ENCODE measurements around the gene MTMR12.

MTMR12 gene

GRCh38 chr5:32277798-32278197 is 34.9 kb downstream of the MTMR12 start:
- Histone ChIP-seq H3K4me1 (ENCODE audit: control insufficient read depth in 1 of 2, insufficient read depth in 2 of 2, low read length in 2 of 2) (peaks cover 12 to 19% of the 10 kb centered on the region in 2 donors), H3K9me3 (ENCODE audit: control insufficient read depth in 1 of 2, low read length in 2 of 2) (no peaks in the 10 kb centered on the region), H3K27me3 (ENCODE audit: control insufficient read depth in 1 of 2, insufficient read depth in 2 of 2, low read length in 2 of 2) (no peaks in the 10 kb centered on the region), H3K9ac (ENCODE audit: low read depth in 1 of 2, low read length in 2 of 2) (no peak overlapping the region), H3K36me3 (ENCODE audit: control insufficient read depth in 1 of 2, insufficient read depth in 2 of 2, low read length in 2 of 2) (peaks cover 22 to 26% of the 10 kb centered on the region in 2 donors), H3K27ac (ENCODE audit: low read depth, low read length) (no peak overlapping the region), H3K4me3 (ENCODE audit: low read depth in 1 of 2, low read length in 2 of 2) (no peak overlapping the region)

GRCh38 chr5:32276173-32276853 is 36.4 kb downstream of the MTMR12 start:
- peaks cover 25 to 31% of the 10 kb centered on the region in 2 donors for H3K36me3 ChIP-seq (ENCODE audit: control insufficient read depth in 1 of 2, insufficient read depth in 2 of 2, low read length in 2 of 2)
- no peaks in the 10 kb centered on the region for H3K27me3 ChIP-seq (ENCODE audit: control insufficient read depth in 1 of 2, insufficient read depth in 2 of 2, low read length in 2 of 2)
- H3K9ac ChIP-seq (ENCODE audit: low read depth in 1 of 2, low read length in 2 of 2): no peak overlapping the region
- peaks cover 12 to 17% of the 10 kb centered on the region in 2 donors for H3K4me1 ChIP-seq (ENCODE audit: control insufficient read depth in 1 of 2, insufficient read depth in 2 of 2, low read length in 2 of 2)
- H3K9me3 ChIP-seq (ENCODE audit: control insufficient read depth in 1 of 2, low read length in 2 of 2): no peaks in the 10 kb centered on the region
- no peak overlapping the region for H3K27ac ChIP-seq (ENCODE audit: low read depth, low read length)
- no peak overlapping the region for H3K4me3 ChIP-seq (ENCODE audit: low read depth in 1 of 2, low read length in 2 of 2)

GRCh38 chr5:32275396-32275741 is 37.4 kb downstream of the MTMR12 start:
- no peak overlapping the region for H3K4me3 ChIP-seq (ENCODE audit: low read depth in 1 of 2, low read length in 2 of 2)
- H3K4me1 ChIP-seq (ENCODE audit: control insufficient read depth in 1 of 2, insufficient read depth in 2 of 2, low read length in 2 of 2): peaks cover 9% of the 10 kb centered on the region in 2 donors
- H3K9me3 ChIP-seq (ENCODE audit: control insufficient read depth in 1 of 2, low read length in 2 of 2): no peaks in the 10 kb centered on the region
- peaks cover 25 to 40% of the 10 kb centered on the region in 2 donors for H3K36me3 ChIP-seq (ENCODE audit: control insufficient read depth in 1 of 2, insufficient read depth in 2 of 2, low read length in 2 of 2)
- H3K9ac ChIP-seq (ENCODE audit: low read depth in 1 of 2, low read length in 2 of 2): no peak overlapping the region
- H3K27me3 ChIP-seq (ENCODE audit: control insufficient read depth in 1 of 2, insufficient read depth in 2 of 2, low read length in 2 of 2): no peaks in the 10 kb centered on the region
- H3K27ac ChIP-seq (ENCODE audit: low read depth, low read length): no peak overlapping the region

GRCh38 chr5:32274548-32275395 is 38.0 kb downstream of the MTMR12 start:
- Histone ChIP-seq H3K9me3 (ENCODE audit: control insufficient read depth in 1 of 2, low read length in 2 of 2) (no peaks in the 10 kb centered on the region), H3K27me3 (ENCODE audit: control insufficient read depth in 1 of 2, insufficient read depth in 2 of 2, low read length in 2 of 2) (no peaks in the 10 kb centered on the region), H3K4me3 (ENCODE audit: low read depth in 1 of 2, low read length in 2 of 2) (no peak overlapping the region), H3K4me1 (ENCODE audit: control insufficient read depth in 1 of 2, insufficient read depth in 2 of 2, low read length in 2 of 2) (peaks cover 9% of the 10 kb centered on the region in 2 donors), H3K27ac (ENCODE audit: low read depth, low read length) (no peak overlapping the region), H3K36me3 (ENCODE audit: control insufficient read depth in 1 of 2, insufficient read depth in 2 of 2, low read length in 2 of 2) (peaks cover 25 to 45% of the 10 kb centered on the region in 2 donors), H3K9ac (ENCODE audit: low read depth in 1 of 2, low read length in 2 of 2) (no peak overlapping the region)

GRCh38 chr5:32273821-32274220 is 38.9 kb downstream of the MTMR12 start:
- Histone ChIP-seq H3K4me1 (ENCODE audit: control insufficient read depth in 1 of 2, insufficient read depth in 2 of 2, low read length in 2 of 2) (peaks cover 9% of the 10 kb centered on the region in 2 donors), H3K4me3 (ENCODE audit: low read depth in 1 of 2, low read length in 2 of 2) (no peak overlapping the region), H3K9me3 (ENCODE audit: control insufficient read depth in 1 of 2, low read length in 2 of 2) (no peaks in the 10 kb centered on the region), H3K27me3 (ENCODE audit: control insufficient read depth in 1 of 2, insufficient read depth in 2 of 2, low read length in 2 of 2) (no peaks in the 10 kb centered on the region), H3K27ac (ENCODE audit: low read depth, low read length) (no peak overlapping the region), H3K9ac (ENCODE audit: low read depth in 1 of 2, low read length in 2 of 2) (no peak overlapping the region), H3K36me3 (ENCODE audit: control insufficient read depth in 1 of 2, insufficient read depth in 2 of 2, low read length in 2 of 2) (peaks cover 25 to 54% of the 10 kb centered on the region in 2 donors)

GRCh38 chr5:32272746-32273145 is 40.0 kb downstream of the MTMR12 start:
- Histone ChIP-seq H3K9ac (ENCODE audit: low read depth in 1 of 2, low read length in 2 of 2) (no peak overlapping the region), H3K4me1 (ENCODE audit: control insufficient read depth in 1 of 2, insufficient read depth in 2 of 2, low read length in 2 of 2) (peaks cover 2 to 5% of the 10 kb centered on the region in 2 donors), H3K9me3 (ENCODE audit: control insufficient read depth in 1 of 2, low read length in 2 of 2) (no peaks in the 10 kb centered on the region), H3K36me3 (ENCODE audit: control insufficient read depth in 1 of 2, insufficient read depth in 2 of 2, low read length in 2 of 2) (peaks cover 30 to 64% of the 10 kb centered on the region in 2 donors), H3K27ac (ENCODE audit: low read depth, low read length) (no peak overlapping the region), H3K27me3 (ENCODE audit: control insufficient read depth in 1 of 2, insufficient read depth in 2 of 2, low read length in 2 of 2) (no peaks in the 10 kb centered on the region), H3K4me3 (ENCODE audit: low read depth in 1 of 2, low read length in 2 of 2) (no peak overlapping the region)

GRCh38 chr5:32270946-32271345 is 41.8 kb downstream of the MTMR12 start:
- peaks cover 26 to 67% of the 10 kb centered on the region in 2 donors for H3K36me3 ChIP-seq (ENCODE audit: control insufficient read depth in 1 of 2, insufficient read depth in 2 of 2, low read length in 2 of 2)
- no peak overlapping the region for H3K9ac ChIP-seq (ENCODE audit: low read depth in 1 of 2, low read length in 2 of 2)
- H3K4me3 ChIP-seq (ENCODE audit: low read depth in 1 of 2, low read length in 2 of 2): no peak overlapping the region
- no peaks in the 10 kb centered on the region for H3K27me3 ChIP-seq (ENCODE audit: control insufficient read depth in 1 of 2, insufficient read depth in 2 of 2, low read length in 2 of 2)
- H3K9me3 ChIP-seq (ENCODE audit: control insufficient read depth in 1 of 2, low read length in 2 of 2): no peaks in the 10 kb centered on the region
- H3K27ac ChIP-seq (ENCODE audit: low read depth, low read length): no peak overlapping the region
- peaks cover 0 to 2% of the 10 kb centered on the region in 2 donors for H3K4me1 ChIP-seq (ENCODE audit: control insufficient read depth in 1 of 2, insufficient read depth in 2 of 2, low read length in 2 of 2)

GRCh38 chr5:32270178-32270577 is 42.6 kb downstream of the MTMR12 start:
- Histone ChIP-seq H3K9me3 (ENCODE audit: control insufficient read depth in 1 of 2, low read length in 2 of 2) (no peaks in the 10 kb centered on the region), H3K27me3 (ENCODE audit: control insufficient read depth in 1 of 2, insufficient read depth in 2 of 2, low read length in 2 of 2) (no peaks in the 10 kb centered on the region), H3K36me3 (ENCODE audit: control insufficient read depth in 1 of 2, insufficient read depth in 2 of 2, low read length in 2 of 2) (peaks cover 20 to 70% of the 10 kb centered on the region in 2 donors)

GRCh38 chr5:32265902-32266301 is 46.8 kb downstream of the MTMR12 start:
- H3K4me1 ChIP-seq (ENCODE audit: control insufficient read depth in 1 of 2, insufficient read depth in 2 of 2, low read length in 2 of 2): no peaks in the 10 kb centered on the region
- H3K4me3 ChIP-seq (ENCODE audit: low read depth in 1 of 2, low read length in 2 of 2): no peak overlapping the region
- peaks cover 16 to 75% of the 10 kb centered on the region in 2 donors for H3K36me3 ChIP-seq (ENCODE audit: control insufficient read depth in 1 of 2, insufficient read depth in 2 of 2, low read length in 2 of 2)
- no peak overlapping the region for H3K27ac ChIP-seq (ENCODE audit: low read depth, low read length)
- no peak overlapping the region for H3K9ac ChIP-seq (ENCODE audit: low read depth in 1 of 2, low read length in 2 of 2)
- no peaks in the 10 kb centered on the region for H3K27me3 ChIP-seq (ENCODE audit: control insufficient read depth in 1 of 2, insufficient read depth in 2 of 2, low read length in 2 of 2)
- no peaks in the 10 kb centered on the region for H3K9me3 ChIP-seq (ENCODE audit: control insufficient read depth in 1 of 2, low read length in 2 of 2)

More at GRCh38 chr5:32270178-32270577, 42.6 kb downstream of the MTMR12 start:
- H3K4me1 ChIP-seq (ENCODE audit: control insufficient read depth in 1 of 2, insufficient read depth in 2 of 2, low read length in 2 of 2): no peaks in the 10 kb centered on the region
- H3K9ac ChIP-seq (ENCODE audit: low read depth in 1 of 2, low read length in 2 of 2): no peak overlapping the region
- no peak overlapping the region for H3K27ac ChIP-seq (ENCODE audit: low read depth, low read length)
- no peak overlapping the region for H3K4me3 ChIP-seq (ENCODE audit: low read depth in 1 of 2, low read length in 2 of 2)

GRCh38 chr5:32264957-32265572 is 47.7 kb downstream of the MTMR12 start:
- Histone ChIP-seq H3K4me1 (ENCODE audit: control insufficient read depth in 1 of 2, insufficient read depth in 2 of 2, low read length in 2 of 2) (no peaks in the 10 kb centered on the region), H3K9me3 (ENCODE audit: control insufficient read depth in 1 of 2, low read length in 2 of 2) (no peaks in the 10 kb centered on the region), H3K27me3 (ENCODE audit: control insufficient read depth in 1 of 2, insufficient read depth in 2 of 2, low read length in 2 of 2) (no peaks in the 10 kb centered on the region), H3K27ac (ENCODE audit: low read depth, low read length) (no peak overlapping the region), H3K4me3 (ENCODE audit: low read depth in 1 of 2, low read length in 2 of 2) (no peak overlapping the region), H3K36me3 (ENCODE audit: control insufficient read depth in 1 of 2, insufficient read depth in 2 of 2, low read length in 2 of 2) (peaks cover 16 to 71% of the 10 kb centered on the region in 2 donors), H3K9ac (ENCODE audit: low read depth in 1 of 2, low read length in 2 of 2) (no peak overlapping the region)

Measured in duodenal mucosa (tissue), 2 donors.